OCI-LY3 (cell line): Measurements from ENCODE around the gene ERMAP.

Source experiments
- EZH2phosphoT487 ChIP-seq: fragments of 200-600 bp; shearing (Covaris generic); IDR thresholded peaks from 2 replicates; pipeline ENCODE4 v1.6.1; 2018; ENCODE audit warnings: antibody characterized with exemption, mixed run types, low read depth
- TF ChIP-seq, protein P1 (sequence below): fragments of 200-600, 300-600 bp; sonication (generic); IDR thresholded peaks from 2 replicates; pipeline ENCODE4 v1.5.1; 2014; ENCODE audit warnings: antibody characterized with exemption, low read length, low read depth

DNA sequence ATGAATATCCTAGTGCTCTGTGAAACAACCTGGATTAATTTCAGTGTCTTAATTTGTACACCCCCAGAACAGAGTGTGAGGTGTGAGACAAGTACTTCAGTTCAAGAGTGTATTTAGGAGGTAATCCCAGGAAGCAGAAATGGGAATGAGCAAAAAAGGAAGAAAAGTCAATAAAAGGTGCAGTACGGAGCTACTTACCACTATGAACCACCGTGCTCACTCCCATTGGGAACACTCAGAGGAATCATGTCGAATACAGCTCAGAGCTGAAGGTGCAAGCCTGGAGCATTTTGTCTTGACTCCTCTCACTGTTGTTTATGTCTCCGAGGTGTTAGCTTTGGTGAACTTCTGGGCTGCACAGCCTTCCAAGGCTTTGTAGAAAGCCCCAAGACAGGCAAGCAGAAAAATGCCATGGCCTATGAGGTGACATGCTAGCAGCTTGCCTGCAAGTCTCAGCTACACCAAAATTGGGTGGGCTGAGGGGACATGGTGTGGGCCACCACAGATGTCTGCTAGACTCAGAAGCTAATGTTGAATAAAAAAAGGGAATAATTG is 7.6 kb downstream of the ERMAP start:
- TF ChIP-seq, protein P1, sequence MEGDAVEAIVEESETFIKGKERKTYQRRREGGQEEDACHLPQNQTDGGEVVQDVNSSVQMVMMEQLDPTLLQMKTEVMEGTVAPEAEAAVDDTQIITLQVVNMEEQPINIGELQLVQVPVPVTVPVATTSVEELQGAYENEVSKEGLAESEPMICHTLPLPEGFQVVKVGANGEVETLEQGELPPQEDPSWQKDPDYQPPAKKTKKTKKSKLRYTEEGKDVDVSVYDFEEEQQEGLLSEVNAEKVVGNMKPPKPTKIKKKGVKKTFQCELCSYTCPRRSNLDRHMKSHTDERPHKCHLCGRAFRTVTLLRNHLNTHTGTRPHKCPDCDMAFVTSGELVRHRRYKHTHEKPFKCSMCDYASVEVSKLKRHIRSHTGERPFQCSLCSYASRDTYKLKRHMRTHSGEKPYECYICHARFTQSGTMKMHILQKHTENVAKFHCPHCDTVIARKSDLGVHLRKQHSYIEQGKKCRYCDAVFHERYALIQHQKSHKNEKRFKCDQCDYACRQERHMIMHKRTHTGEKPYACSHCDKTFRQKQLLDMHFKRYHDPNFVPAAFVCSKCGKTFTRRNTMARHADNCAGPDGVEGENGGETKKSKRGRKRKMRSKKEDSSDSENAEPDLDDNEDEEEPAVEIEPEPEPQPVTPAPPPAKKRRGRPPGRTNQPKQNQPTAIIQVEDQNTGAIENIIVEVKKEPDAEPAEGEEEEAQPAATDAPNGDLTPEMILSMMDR: no peak
- TF ChIP-seq EZH2phosphoT487: no peak
